Measurements from ENCODE around the gene PDE6H. TPM values are rescaled to one million over a fixed set of nuclear protein-coding genes. Genes with fewer than 3 reads are reported as not detected.

PDE6H gene
- polyA plus RNA-seq (2013) = not detected in 2 replicates

DNA sequence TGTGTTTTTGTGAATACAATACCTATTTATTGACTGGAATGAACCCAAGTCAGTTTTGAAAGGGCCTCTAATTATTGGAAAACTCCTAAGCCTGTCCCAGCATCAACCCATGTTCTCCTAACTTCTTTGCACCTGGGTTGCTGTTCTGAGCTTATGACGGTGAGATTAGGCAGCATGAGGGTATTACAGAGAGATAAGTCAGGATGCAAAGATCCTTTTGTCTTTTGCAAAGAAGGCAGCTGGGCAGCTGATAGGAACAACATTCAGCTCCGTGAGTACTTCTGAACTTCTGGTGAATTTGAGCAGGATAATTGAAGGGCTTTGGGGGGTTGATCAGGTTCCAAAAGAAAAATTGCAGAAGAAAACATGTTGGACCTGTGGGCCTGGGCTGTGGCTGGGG, at the start of gene PDE6H:
TSS of gene PDE6H (plus strand) at position 227 of the 400 bp plus-strand sequence. CDS start 4,971 bp downstream, outside the sequence.
- H3K23ac ChIP-seq (ENCODE audit: low read length) = no peak within 1 kb of the TSS
- no peak within 1 kb of the TSS for H3K4me3 ChIP-seq (ENCODE audit: low read depth, low read length)
- H4K12ac ChIP-seq (ENCODE audit: low read depth, low read length) = no peak within 1 kb of the TSS
- H3K79me2 ChIP-seq (ENCODE audit: control insufficient read depth, insufficient read depth, low read length, poor library complexity) = no peaks in the 10 kb centered on the region
- no peaks in the 10 kb centered on the region for H3K4me1 ChIP-seq (ENCODE audit: control insufficient read depth in 1 of 2, insufficient read depth in 2 of 2, low read length in 2 of 2)
- no peak within 1 kb of the TSS for H4K8ac ChIP-seq (ENCODE audit: low read depth, low read length)
- peak in 1 of 2 donors; percentile 62 for DNase-seq
- WGBS (ENCODE audit: extremely low coverage, insufficient coverage, insufficient read length) = no CpG with 5 or more reads among the region's 2 CpGs
- H3K9me3 ChIP-seq (ENCODE audit: insufficient read depth, low read depth, low read length) = no peaks in the 10 kb centered on the region
- no peak within 1 kb of the TSS for H2BK120ac ChIP-seq (ENCODE audit: insufficient read depth, low read length, poor library complexity)
- no peak within 1 kb of the TSS for H2BK5ac ChIP-seq (ENCODE audit: low read depth, low read length, poor library complexity)
- H3K4ac ChIP-seq (ENCODE audit: low read depth, low read length) = no peak within 1 kb of the TSS
- H2BK12ac ChIP-seq (ENCODE audit: low read length) = no peak within 1 kb of the TSS
- no peaks in the 10 kb centered on the region for H3K27me3 ChIP-seq (ENCODE audit: insufficient read depth, low read length)
- H3K18ac ChIP-seq (ENCODE audit: low read length) = no peak within 1 kb of the TSS
- no peaks in the 10 kb centered on the region for H3K79me1 ChIP-seq (ENCODE audit: low read length)
- H2AK5ac ChIP-seq (ENCODE audit: low read length) = no peak within 1 kb of the TSS
- H3K36me3 ChIP-seq (ENCODE audit: control insufficient read depth in 1 of 2, insufficient read depth in 2 of 2, low read length in 2 of 2) = no peaks in the 10 kb centered on the region
- H3K27ac ChIP-seq (ENCODE audit: low read depth, low read length) = no peak within 1 kb of the TSS
- H3K9ac ChIP-seq (ENCODE audit: low read length) = no peak within 1 kb of the TSS
- no peak within 1 kb of the TSS for H2AFZ ChIP-seq (ENCODE audit: insufficient read depth, low read length, poor library complexity)
- no peak within 1 kb of the TSS for H3K14ac ChIP-seq (ENCODE audit: low read length)
- H3K4me2 ChIP-seq (ENCODE audit: low read length) = no peak within 1 kb of the TSS
- no peak within 1 kb of the TSS for H4K91ac ChIP-seq (ENCODE audit: low read depth, low read length)

- Histone ChIP-seq H3K27ac (ENCODE audit: low read depth, low read length) (no peak overlapping the region), H4K91ac (ENCODE audit: low read depth, low read length) (no peak overlapping the region), H3K4me3 (ENCODE audit: low read depth, low read length) (no peak overlapping the region), H3K9ac (ENCODE audit: low read length) (no peak overlapping the region), H2AK5ac (ENCODE audit: low read length) (no peak overlapping the region), H3K36me3 (ENCODE audit: control insufficient read depth in 1 of 2, insufficient read depth in 2 of 2, low read length in 2 of 2) (peaks cover 4 to 6% of the 10 kb centered on the region in 2 experiments), H2BK12ac (ENCODE audit: low read length) (no peak overlapping the region), H3K18ac (ENCODE audit: low read length) (no peak overlapping the region), H3K14ac (ENCODE audit: low read length) (no peak overlapping the region), H3K27me3 (ENCODE audit: insufficient read depth, low read length) (no peaks in the 10 kb centered on the region), H3K4me1 (ENCODE audit: control insufficient read depth in 1 of 2, insufficient read depth in 2 of 2, low read length in 2 of 2) (peaks cover 0 to 4% of the 10 kb centered on the region in 2 experiments), H3K9me3 (ENCODE audit: insufficient read depth, low read depth, low read length) (no peaks in the 10 kb centered on the region), H3K79me2 (ENCODE audit: control insufficient read depth, insufficient read depth, low read length, poor library complexity) (peaks cover 1% of the 10 kb centered on the region), H2BK5ac (ENCODE audit: low read depth, low read length, poor library complexity) (no peak overlapping the region), H3K79me1 (ENCODE audit: low read length) (peaks cover 13% of the 10 kb centered on the region), H4K8ac (ENCODE audit: low read depth, low read length) (no peak overlapping the region), H2BK120ac (ENCODE audit: insufficient read depth, low read length, poor library complexity) (no peak overlapping the region), H3K4ac (ENCODE audit: low read depth, low read length) (no peak overlapping the region), H3K23ac (ENCODE audit: low read length) (no peak overlapping the region), H2AFZ (ENCODE audit: insufficient read depth, low read length, poor library complexity) (no peak overlapping the region), H4K12ac (ENCODE audit: low read depth, low read length) (no peak overlapping the region), H3K4me2 (ENCODE audit: low read length) (no peak overlapping the region)
- DNase-seq = no peak
- WGBS (ENCODE audit: extremely low coverage, insufficient coverage, insufficient read length) = no CpG with 5 or more reads among the region's 2 CpGs
Measured at GRCh38 chr12:14923944-14924343, 48.9 kb upstream of the PDE6H start.

DNA sequence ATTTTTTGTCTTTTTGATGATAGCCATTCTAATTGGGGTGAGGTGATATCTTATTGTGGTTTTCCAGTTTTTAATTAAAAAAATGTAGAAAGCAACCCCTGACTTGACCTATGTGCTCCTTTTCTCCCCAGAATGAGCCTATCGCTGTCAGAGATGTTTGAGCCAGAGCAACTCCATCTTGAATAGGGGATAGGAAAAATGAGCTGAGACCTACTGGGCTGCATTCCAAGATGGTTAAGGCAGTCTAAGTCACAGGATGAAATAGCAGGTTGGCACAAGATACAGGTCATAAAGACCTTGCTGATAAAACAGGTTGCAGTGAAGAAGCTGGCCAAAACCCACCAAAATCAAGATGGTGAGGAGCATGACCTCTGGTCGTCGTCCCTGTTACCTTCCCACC, 48.3 kb upstream of the PDE6H start:
- H3K4me3 ChIP-seq (ENCODE audit: low read depth, low read length) = no peak overlapping the region
- H2AFZ ChIP-seq (ENCODE audit: insufficient read depth, low read length, poor library complexity) = no peak overlapping the region

DNA sequence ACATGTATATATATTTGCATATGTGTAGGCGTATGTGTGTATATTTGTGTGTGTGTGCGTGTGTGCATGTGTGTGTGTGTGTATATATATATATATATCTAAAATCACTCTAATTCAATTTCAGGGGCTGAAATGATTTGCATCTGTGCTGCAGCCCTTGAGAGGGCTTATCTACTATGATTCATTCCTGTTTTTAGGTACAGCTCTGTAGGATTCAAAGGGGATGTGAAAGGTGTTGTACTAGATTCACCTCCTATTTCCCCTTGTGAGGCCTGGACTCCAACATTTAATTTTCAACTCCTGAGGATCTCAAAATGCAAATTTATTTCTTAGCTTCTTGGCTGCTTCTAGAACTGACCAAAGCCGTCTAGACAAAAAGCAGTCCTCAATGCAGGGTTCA, 45.6 kb upstream of the PDE6H start:
- H3K9ac ChIP-seq (ENCODE audit: low read length) = no peak overlapping the region
- no peak overlapping the region for H2BK12ac ChIP-seq (ENCODE audit: low read length)
- H3K4me3 ChIP-seq (ENCODE audit: low read depth, low read length) = no peak overlapping the region
- no peak overlapping the region for H3K18ac ChIP-seq (ENCODE audit: low read length)
- no peak overlapping the region for H2BK5ac ChIP-seq (ENCODE audit: low read depth, low read length, poor library complexity)
- peaks cover 18% of the 10 kb centered on the region for H3K79me1 ChIP-seq (ENCODE audit: low read length)
- peak overlapping the region; percentile 49 for H3K4me2 ChIP-seq (ENCODE audit: low read length)
- H2AK5ac ChIP-seq (ENCODE audit: low read length) = no peak overlapping the region
- H3K4ac ChIP-seq (ENCODE audit: low read depth, low read length) = peak overlapping the region; percentile 79
- no CpG with 5 or more reads among the region's 3 CpGs for whole genome bisulfite sequencing (ENCODE audit: extremely low coverage, insufficient coverage, insufficient read length)
- DNase-seq = no peak
- no peaks in the 10 kb centered on the region for H3K27me3 ChIP-seq (ENCODE audit: insufficient read depth, low read length)
- no peaks in the 10 kb centered on the region for H3K9me3 ChIP-seq (ENCODE audit: insufficient read depth, low read depth, low read length)
- H3K4me1 ChIP-seq (ENCODE audit: control insufficient read depth in 1 of 2, insufficient read depth in 2 of 2, low read length in 2 of 2) = peaks cover 3 to 8% of the 10 kb centered on the region in 2 experiments
- H3K23ac ChIP-seq (ENCODE audit: low read length) = no peak overlapping the region
- no peak overlapping the region for H2AFZ ChIP-seq (ENCODE audit: insufficient read depth, low read length, poor library complexity)
- no peak overlapping the region for H4K91ac ChIP-seq (ENCODE audit: low read depth, low read length)
- no peak overlapping the region for H4K12ac ChIP-seq (ENCODE audit: low read depth, low read length)
- no peaks in the 10 kb centered on the region for H3K36me3 ChIP-seq (ENCODE audit: control insufficient read depth in 1 of 2, insufficient read depth in 2 of 2, low read length in 2 of 2)
- H3K14ac ChIP-seq (ENCODE audit: low read length) = no peak overlapping the region
- H3K27ac ChIP-seq (ENCODE audit: low read depth, low read length) = peak overlapping the region; percentile 81
- H4K8ac ChIP-seq (ENCODE audit: low read depth, low read length) = no peak overlapping the region
- H3K79me2 ChIP-seq (ENCODE audit: control insufficient read depth, insufficient read depth, low read length, poor library complexity) = peaks cover 1% of the 10 kb centered on the region
- H2BK120ac ChIP-seq (ENCODE audit: insufficient read depth, low read length, poor library complexity) = peak overlapping the region; percentile 76

More for the DNA sequence above, 48.3 kb upstream of the PDE6H start:
- Histone ChIP-seq H3K79me2 (ENCODE audit: control insufficient read depth, insufficient read depth, low read length, poor library complexity) (peaks cover 1% of the 10 kb centered on the region), H3K14ac (ENCODE audit: low read length) (no peak overlapping the region), H3K9ac (ENCODE audit: low read length) (no peak overlapping the region), H3K4me2 (ENCODE audit: low read length) (no peak overlapping the region), H2BK5ac (ENCODE audit: low read depth, low read length, poor library complexity) (no peak overlapping the region), H2BK12ac (ENCODE audit: low read length) (no peak overlapping the region), H3K79me1 (ENCODE audit: low read length) (peaks cover 13% of the 10 kb centered on the region), H2AK5ac (ENCODE audit: low read length) (no peak overlapping the region), H3K23ac (ENCODE audit: low read length) (no peak overlapping the region), H3K9me3 (ENCODE audit: insufficient read depth, low read depth, low read length) (no peaks in the 10 kb centered on the region), H4K8ac (ENCODE audit: low read depth, low read length) (no peak overlapping the region), H3K27me3 (ENCODE audit: insufficient read depth, low read length) (no peaks in the 10 kb centered on the region), H3K4me1 (ENCODE audit: control insufficient read depth in 1 of 2, insufficient read depth in 2 of 2, low read length in 2 of 2) (peaks cover 0 to 4% of the 10 kb centered on the region in 2 experiments), H3K4ac (ENCODE audit: low read depth, low read length) (no peak overlapping the region), H3K27ac (ENCODE audit: low read depth, low read length) (no peak overlapping the region), H4K91ac (ENCODE audit: low read depth, low read length) (no peak overlapping the region), H2BK120ac (ENCODE audit: insufficient read depth, low read length, poor library complexity) (no peak overlapping the region), H3K36me3 (ENCODE audit: control insufficient read depth in 1 of 2, insufficient read depth in 2 of 2, low read length in 2 of 2) (peaks cover 2 to 4% of the 10 kb centered on the region in 2 experiments), H4K12ac (ENCODE audit: low read depth, low read length) (no peak overlapping the region), H3K18ac (ENCODE audit: low read length) (no peak overlapping the region)
- DNase-seq = peak in 1 of 2 donors; percentile 30
- WGBS (ENCODE audit: extremely low coverage, insufficient coverage, insufficient read length) = no CpG with 5 or more reads among the region's 3 CpGs
